H1 (cell line): ENCODE measurements around the gene LYRM7. TPM values are rescaled to one million over a fixed set of nuclear protein-coding genes. Genes with fewer than 3 reads are reported as not detected.

Experiments
- CTCF ChIA-PET: fragments of 300-600 bp; sonication (Branson Sonifier 250); formaldehyde crosslinking; loops from one replicate; lab custom pipeline; 2021; ENCODE audit not compliant: partially characterized antibody; lab: Charles Lee
- POLR2A ChIA-PET: fragments of 300-600 bp; sonication (Branson Sonifier 250); formaldehyde crosslinking; loops from one replicate; lab custom pipeline; 2021; ENCODE audit warnings: inconsistent platforms; ENCODE audit not compliant: partially characterized antibody; lab: Charles Lee
- DNase-seq, 2 experiments: peaks; one replicate each; pipeline versions ENCODE4 v3.0.0 to v3.0.0-alpha.2; 2010 to 2022; ENCODE audit warnings: low spot score in 2 of 2, low read depth in 1 of 2, mixed read lengths in 1 of 2
- FAIRE-seq: peaks from 2 replicates; lab custom pipeline; 2011; peaks lifted over from hg19 to GRCh38; lab: Jason Lieb, UNC
- H2AFZ ChIP-seq: 2 replicates; pipeline ENCODE4 v1.8.1; 2012; ENCODE audit warnings: low read length, inconsistent platforms
- H2AK5ac ChIP-seq: 2 replicates; pipeline ENCODE4 v1.6.1; 2013; ENCODE audit warnings: low read depth, low read length
- H2BK120ac ChIP-seq: replicated peaks from 2 replicates; pipeline ENCODE3; 2013; ENCODE audit warnings: low read depth, low read length, inconsistent platforms
- H2BK12ac ChIP-seq: 2 replicates; pipeline ENCODE4 v1.6.1; 2013; ENCODE audit warnings: low read depth, low read length
- H2BK15ac ChIP-seq: 2 replicates; pipeline ENCODE4 v1.6.1; 2013; ENCODE audit warnings: low read length
- H2BK20ac ChIP-seq: 2 replicates; pipeline ENCODE4 v1.6.1; 2013; ENCODE audit warnings: low read length
- H2BK5ac ChIP-seq: 2 replicates; pipeline ENCODE4 v1.6.1; 2013; ENCODE audit warnings: low read depth, low read length
- H3K14ac ChIP-seq: 2 replicates; pipeline ENCODE4 v1.6.1; 2013; ENCODE audit warnings: inconsistent platforms; ENCODE audit not compliant: insufficient read length
- H3K18ac ChIP-seq: 2 replicates; pipeline ENCODE4 v1.6.1; 2013; ENCODE audit warnings: low read length; ENCODE audit errors: extremely low read depth
- H3K23ac ChIP-seq: 2 replicates; pipeline ENCODE4 v1.6.1; 2013; ENCODE audit warnings: inconsistent platforms; ENCODE audit not compliant: insufficient read length
- H3K23me2 ChIP-seq: 2 replicates; pipeline ENCODE4 v1.6.1; 2013; ENCODE audit warnings: low read depth, low read length
- H3K27ac ChIP-seq: 2 replicates; pipeline ENCODE4 v1.6.1; 2011; ENCODE audit warnings: low read depth, low read length, inconsistent platforms
- H3K27me3 ChIP-seq, 4 experiments: replicated peaks in 1 of 4; 1 replicate in 1 of 4; 2 replicates in 3 of 4; pipeline versions ENCODE4 v1.6.1 to v1.8.1; 2011 to 2013; ENCODE audit warnings: low read length in 3 of 4, mild to moderate bottlenecking in 3 of 4, inconsistent platforms in 2 of 4, mixed read lengths in 2 of 4, moderate library complexity in 1 of 4; ENCODE audit not compliant: control insufficient read depth in 3 of 4, insufficient read depth in 3 of 4; ENCODE audit errors: extremely low read depth in 1 of 4
- H3K36me3 ChIP-seq, 4 experiments: 2 replicates each; pipeline versions ENCODE4 v1.6.1 to v1.8.1; 2011 to 2013; ENCODE audit warnings: mild to moderate bottlenecking in 4 of 4, low read length in 3 of 4, moderate library complexity in 2 of 4, control low read depth in 1 of 4, inconsistent platforms in 1 of 4; ENCODE audit not compliant: insufficient read depth in 4 of 4, control insufficient read depth in 2 of 4
- H3K4ac ChIP-seq: replicated peaks from 2 replicates; pipeline ENCODE3; 2013; ENCODE audit warnings: low read length, low read depth, mixed read lengths, inconsistent platforms; ENCODE audit not compliant: insufficient read length
- H3K4me1 ChIP-seq, 4 experiments: replicated peaks in 1 of 4; 1 replicate in 1 of 4; 2 replicates in 3 of 4; pipeline versions ENCODE4 v1.6.1 to v1.8.1; 2011 to 2013; ENCODE audit warnings: low read length in 3 of 4, inconsistent platforms in 2 of 4, mixed read lengths in 1 of 4; ENCODE audit not compliant: insufficient read depth in 4 of 4, control insufficient read depth in 3 of 4
- H3K4me2 ChIP-seq, 2 experiments: 2 replicates each; pipeline versions ENCODE4 v1.6.1 to v1.8.1; 2011 to 2013; ENCODE audit warnings: low read depth in 2 of 2, low read length in 2 of 2, control low read depth in 1 of 2, inconsistent platforms in 1 of 2, mild to moderate bottlenecking in 1 of 2; ENCODE audit not compliant: insufficient read depth in 1 of 2
- H3K4me3 ChIP-seq, 4 experiments: fragments of 200-600, 300-600 bp in 1 of 4; sonication (generic), shearing (Covaris generic), sonication (Bioruptor Twin) in 1 of 4; 2 replicates each; pipeline versions ENCODE4 v1.5.1 to v1.8.1; 2011 to 2016; ENCODE audit warnings: low read length in 4 of 4, low read depth in 3 of 4, control low read depth in 2 of 4, inconsistent platforms in 2 of 4, mild to moderate bottlenecking in 2 of 4, mixed read lengths in 1 of 4, moderate library complexity in 1 of 4; ENCODE audit not compliant: insufficient read depth in 2 of 4; ENCODE audit errors: extremely low read depth in 1 of 4
- H3K56ac ChIP-seq: replicated peaks from 2 replicates; pipeline ENCODE3; 2013; ENCODE audit warnings: low read depth, mild to moderate bottlenecking, mixed read lengths, low read length, inconsistent platforms; ENCODE audit not compliant: insufficient read length
- H3K79me1 ChIP-seq: 2 replicates; pipeline ENCODE4 v1.6.1; 2013; ENCODE audit warnings: low read depth, low read length, control low read depth
- H3K79me2 ChIP-seq, 2 experiments: 2 replicates each; pipeline versions ENCODE4 v1.6.1 to v1.8.1; 2012 to 2013; ENCODE audit warnings: low read length in 2 of 2, mild to moderate bottlenecking in 2 of 2, inconsistent platforms in 1 of 2; ENCODE audit not compliant: insufficient read depth in 2 of 2, control insufficient read depth in 1 of 2
- H3K9ac ChIP-seq, 4 experiments: replicated peaks in 1 of 4; 1 replicate in 1 of 4; 2 replicates in 3 of 4; pipeline versions ENCODE4 v1.6.1 to v1.8.1; 2011 to 2013; ENCODE audit warnings: low read depth in 3 of 4, low read length in 3 of 4, control low read depth in 2 of 4, mild to moderate bottlenecking in 2 of 4, moderate library complexity in 2 of 4, inconsistent platforms in 1 of 4; ENCODE audit errors: extremely low read depth in 1 of 4
- H3K9me3 ChIP-seq, 2 experiments: 2 replicates each; pipeline versions ENCODE4 v1.6.1 to v1.8.1; 2012 to 2013; ENCODE audit warnings: mild to moderate bottlenecking in 2 of 2, moderate library complexity in 2 of 2, control low read depth in 1 of 2, inconsistent platforms in 1 of 2, low read depth in 1 of 2, low read length in 1 of 2, mixed read lengths in 1 of 2; ENCODE audit not compliant: insufficient read depth in 2 of 2
- H4K20me1 ChIP-seq, 2 experiments: replicated peaks in 1 of 2; 2 replicates each; pipeline versions ENCODE3 to v1.8.1; 2011 to 2013; ENCODE audit warnings: inconsistent platforms in 2 of 2, low read length in 2 of 2, mild to moderate bottlenecking in 1 of 2; ENCODE audit not compliant: insufficient read depth in 2 of 2, control insufficient read depth in 1 of 2
- H4K5ac ChIP-seq: 2 replicates; pipeline ENCODE4 v1.6.1; 2013; ENCODE audit warnings: low read length, low read depth, mixed read lengths, inconsistent platforms; ENCODE audit not compliant: insufficient read length
- H4K8ac ChIP-seq: 2 replicates; pipeline ENCODE4 v1.8.0; 2013; ENCODE audit warnings: mild to moderate bottlenecking, moderate library complexity, low read length, inconsistent platforms; ENCODE audit not compliant: insufficient read depth; ENCODE audit errors: extremely low read depth
- H4K91ac ChIP-seq: replicated peaks from 2 replicates; pipeline ENCODE3; 2013; ENCODE audit warnings: low read length, mixed read lengths, inconsistent platforms; ENCODE audit not compliant: insufficient read length
- BRCA1 ChIP-seq: IDR thresholded peaks from 2 replicates; pipeline ENCODE4 v1.6.1; 2012; ENCODE audit warnings: low read depth, low read length, improper control_type of control experiment
- CREB1 ChIP-seq: IDR thresholded peaks from 2 replicates; pipeline ENCODE4 v1.6.1; 2012; ENCODE audit warnings: inconsistent platforms
- E2F6 ChIP-seq: IDR thresholded peaks from 2 replicates; pipeline ENCODE4 v1.6.1; 2012; ENCODE audit warnings: inconsistent platforms
- EGR1 ChIP-seq: IDR thresholded peaks from 2 replicates; pipeline ENCODE4 v1.6.1; 2011; ENCODE audit warnings: low read depth, low read length, borderline replicate concordance
- EP300 ChIP-seq, 2 experiments: IDR thresholded peaks; 1 replicate in 1 of 2; 2 replicates in 1 of 2; pipeline ENCODE4 v1.6.1; 2011 to 2012; ENCODE audit warnings: low read depth in 2 of 2, low read length in 2 of 2, mild to moderate bottlenecking in 2 of 2, borderline replicate concordance in 1 of 2, inconsistent platforms in 1 of 2, moderate library complexity in 1 of 2
- JUND ChIP-seq: IDR thresholded peaks from 2 replicates; pipeline ENCODE4 v1.6.1; 2011; ENCODE audit warnings: mild to moderate bottlenecking, improper control_type of control experiment, low read length
- NANOG ChIP-seq: IDR thresholded peaks from 2 replicates; pipeline ENCODE4 v1.6.1; 2011; ENCODE audit warnings: low read length, low read depth, mild to moderate bottlenecking, inconsistent platforms; ENCODE audit not compliant: insufficient read depth, poor library complexity, severe bottlenecking
- NRF1 ChIP-seq: IDR thresholded peaks from 2 replicates; pipeline ENCODE4 v1.6.1; 2011; ENCODE audit warnings: mild to moderate bottlenecking, low read depth, low read length, improper control_type of control experiment
- POLR2AphosphoS5 ChIP-seq: IDR thresholded peaks from 2 replicates; pipeline ENCODE4 v1.6.1; 2011; ENCODE audit warnings: low read depth, low read length
- RBBP5 ChIP-seq: IDR thresholded peaks from 2 replicates; pipeline ENCODE4 v1.7.1; 2012; ENCODE audit warnings: low read depth, mild to moderate bottlenecking, inconsistent platforms, low read length, moderate library complexity, borderline replicate concordance
- RFX5 ChIP-seq: IDR thresholded peaks from 2 replicates; pipeline ENCODE4 v1.6.1; 2011; ENCODE audit warnings: low read depth, low read length, improper control_type of control experiment, borderline replicate concordance
- RNF2 ChIP-seq: fragments of 200-900, 300-1000 bp; sonication (generic); IDR thresholded peaks from 2 replicates; pipeline ENCODE4 v1.7.1; 2016; ENCODE audit warnings: borderline replicate concordance, low read depth, mild to moderate bottlenecking, antibody characterized with exemption, low read length; ENCODE audit not compliant: poor library complexity, severe bottlenecking; ENCODE audit errors: missing control alignments
- SIX5 ChIP-seq: IDR thresholded peaks from 2 replicates; pipeline ENCODE4 v1.6.1; 2011; ENCODE audit warnings: mild to moderate bottlenecking, low read depth, low read length
- TCF12 ChIP-seq: IDR thresholded peaks from 2 replicates; pipeline ENCODE4 v1.6.1; 2011; ENCODE audit warnings: low read depth, mild to moderate bottlenecking, low read length
- WGBS, 2 experiments: shearing (Covaris generic) in 1 of 2; methylation state at CpG; one replicate each; pipeline versions ENCODE4 v1.1.6 to v1.1.7; 2013 to 2015; ENCODE audit warnings: low lambda C conversion rate in 2 of 2, mixed read lengths in 2 of 2, inconsistent platforms in 1 of 2, low coverage in 1 of 2, missing lambda C conversion rate in 1 of 2; ENCODE audit not compliant: insufficient replicate concordance in 2 of 2, insufficient coverage in 1 of 2, insufficient read length in 1 of 2; ENCODE audit errors: extremely low coverage in 1 of 2, missing lambda C conversion rate in 1 of 2; 5-methylcytosine and 5-hydroxymethylcytosine counted together
- polyA plus RNA-seq, 7 experiments: library from polyadenylated mRNA; depleted of rRNA in 3 of 7; stranded (reverse) in 5 of 7; unstranded in 2 of 7; fragments of >200 nt in 5 of 7; fragments of 200-250 nt in 2 of 7; gene quantifications; 1 replicate in 5 of 7; 2 replicates in 1 of 7; 4 replicates in 1 of 7; pipeline versions ENCODE4 v1.2.1 to v1.2.3, GENCODE V29; 2011 to 2013; ENCODE audit warnings: missing spikeins in 2 of 7, mixed read lengths in 2 of 7
- total RNA-seq: library from RNA; stranded (reverse); fragmentation: NEBNext Ultra II Directional; extraction: Animal tissue kit (Norgen Biotek cat#: 25700); gene quantifications from 2 replicates; pipeline ENCODE4 v1.2.1, GENCODE V29; 2021

LYRM7 gene
- total and polyA plus RNA-seq, 2 of the 8 experiments (the other 6 are each of a cell fraction or from before 2014, with no cell fraction given), result 1.9 to 12.6 TPM

GRCh38 chr5:131252824-131253171, 82.1 kb downstream of the LYRM7 start:
- DNase-seq (no peak), FAIRE-seq (no peak)
- no peak overlapping the region for H2BK20ac ChIP-seq
- no peaks in the 10 kb centered on the region for H3K4me1 ChIP-seq
- H3K36me3 ChIP-seq, result no peaks in the 10 kb centered on the region
- H3K27me3 ChIP-seq, result no peaks in the 10 kb centered on the region
- H3K18ac ChIP-seq, result no peak overlapping the region
- H2BK12ac ChIP-seq, result no peak overlapping the region
- CTCF ChIA-PET, result interaction anchor here (0.7 to 1.1 kb wide), 2 partner anchors 8 to 26 kb away, joined by 3 to 4 read pairs; no protein-coding TSS in a partner anchor
- H4K20me1 ChIP-seq, result no peaks in the 10 kb centered on the region
- no peak overlapping the region for H3K14ac ChIP-seq
- H3K27ac ChIP-seq, result no peak overlapping the region
- no peak overlapping the region for H3K9ac ChIP-seq
- H2AFZ ChIP-seq, result no peak overlapping the region
- H3K79me1 ChIP-seq, result no peaks in the 10 kb centered on the region
- H3K79me2 ChIP-seq, result no peaks in the 10 kb centered on the region
- no peak overlapping the region for H3K56ac ChIP-seq
- no peak overlapping the region for H3K4me2 ChIP-seq
- H2AK5ac ChIP-seq, result no peak overlapping the region
- H2BK15ac ChIP-seq, result no peak overlapping the region
- POLR2A ChIA-PET, result interaction anchor here (0.7 kb wide), 1 partner anchor 12 kb away, joined by 3 read pairs; no protein-coding TSS in a partner anchor
- WGBS, 2 experiments, result 69% methylated on average over 6 of the region's 6 CpGs; no CpG with 5 or more reads in 1 of the 2 experiments
- H4K91ac ChIP-seq, result no peak overlapping the region
- no peaks in the 10 kb centered on the region for H3K23me2 ChIP-seq
- H3K23ac ChIP-seq, result no peak overlapping the region
- H4K8ac ChIP-seq, result no peak overlapping the region
- H3K9me3 ChIP-seq, result no peaks in the 10 kb centered on the region
- H2BK120ac ChIP-seq, result no peak overlapping the region
- H3K4ac ChIP-seq, result no peak overlapping the region
- no peak overlapping the region for H4K5ac ChIP-seq
- H3K4me3 ChIP-seq, result no peak overlapping the region
- no peak overlapping the region for H2BK5ac ChIP-seq
- TF ChIP-seq TCF12 (no peak), JUND (no peak), E2F6 (no peak), SIX5 (no peak), CREB1 (no peak), EP300 (IDR thresholded peaks at IDR 0.05; ENCODE audit: borderline replicate concordance in 1 of 2, low read depth in 2 of 2, low read length in 2 of 2) (no peak), EGR1 (no peak), RBBP5 (no peak), POLR2AphosphoS5 (no peak), RFX5 (no peak), RNF2 (no peak), BRCA1 (no peak), NRF1 (no peak), NANOG (no peak)
